CD14-positive monocyte (primary cell): ENCODE data around the gene PITPNB. TPM values are rescaled to one million over a fixed set of nuclear protein-coding genes. Genes with fewer than 3 reads are reported as not detected.

Source experiments
- DNase-seq, 3 donors: peaks; one replicate each; pipeline ENCODE4 v3.0.0-alpha.2; 2011 to 2022
- H2AFZ ChIP-seq: 2 replicates; pipeline ENCODE4 v1.6.0; 2012; ENCODE audit warnings: mild to moderate bottlenecking, low read depth, low read length, inconsistent platforms; ENCODE audit not compliant: insufficient read depth, poor library complexity, severe bottlenecking
- H3K27ac ChIP-seq, 2 donors: 1 replicate in 1 of 2; 2 replicates in 1 of 2; pipeline ENCODE4 v1.5.1; 2012 to 2013; ENCODE audit warnings: low read length in 2 of 2, control low read depth in 1 of 2, inconsistent platforms in 1 of 2, low read depth in 1 of 2, mild to moderate bottlenecking in 1 of 2
- H3K27me3 ChIP-seq, 2 donors: one replicate each; pipeline versions ENCODE4 v1.6.0 to v1.6.1; 2011 to 2013; ENCODE audit warnings: low read length in 2 of 2; ENCODE audit not compliant: control insufficient read depth in 2 of 2, insufficient read depth in 2 of 2
- H3K36me3 ChIP-seq, 2 donors: replicated peaks in 1 of 2; 1 replicate in 1 of 2; 2 replicates in 1 of 2; pipeline versions ENCODE4 v1.5.1 to v1.6.1; 2012 to 2013; ENCODE audit warnings: low read length in 2 of 2, control low read depth in 1 of 2, inconsistent platforms in 1 of 2, mild to moderate bottlenecking in 1 of 2; ENCODE audit not compliant: insufficient read depth in 2 of 2, control insufficient read depth in 1 of 2
- H3K4me1 ChIP-seq, 2 donors: 1 replicate in 1 of 2; 2 replicates in 1 of 2; pipeline versions ENCODE4 v1.5.1 to v1.6.1; 2012 to 2013; ENCODE audit warnings: low read length in 2 of 2, control low read depth in 1 of 2, inconsistent platforms in 1 of 2, mild to moderate bottlenecking in 1 of 2, moderate library complexity in 1 of 2; ENCODE audit not compliant: insufficient read depth in 2 of 2, control insufficient read depth in 1 of 2
- H3K4me2 ChIP-seq: replicated peaks from 2 replicates; pipeline ENCODE3; 2012; ENCODE audit warnings: low read length, moderate library complexity, mild to moderate bottlenecking; ENCODE audit not compliant: poor library complexity, severe bottlenecking; ENCODE audit errors: extremely low read depth
- H3K4me3 ChIP-seq, 3 experiments: fragments of 200-600 bp in 1 of 3; sonication (generic) in 1 of 3; replicated peaks in 1 of 3; 1 replicate in 2 of 3; 2 replicates in 1 of 3; pipeline ENCODE4 v1.5.1; 2011 to 2013; ENCODE audit warnings: low read length in 3 of 3, mild to moderate bottlenecking in 3 of 3, control low read depth in 2 of 3, low read depth in 2 of 3, inconsistent platforms in 1 of 3, moderate library complexity in 1 of 3
- H3K79me2 ChIP-seq: 2 replicates; pipeline ENCODE4 v1.6.0; 2012; ENCODE audit warnings: mild to moderate bottlenecking, control low read depth, inconsistent platforms, low read length, moderate library complexity; ENCODE audit not compliant: insufficient read depth
- H3K9ac ChIP-seq: 2 replicates; pipeline ENCODE4 v1.6.0; 2017; ENCODE audit warnings: low read length, mild to moderate bottlenecking; ENCODE audit not compliant: insufficient read depth, poor library complexity, severe bottlenecking
- H3K9me3 ChIP-seq, 2 donors: replicated peaks in 1 of 2; 1 replicate in 1 of 2; 2 replicates in 1 of 2; pipeline versions ENCODE4 v1.5.1 to v1.6.1; 2012 to 2013; ENCODE audit warnings: low read length in 2 of 2, control low read depth in 1 of 2; ENCODE audit not compliant: control insufficient read depth in 1 of 2, insufficient read depth in 1 of 2
- H4K20me1 ChIP-seq: 2 replicates; pipeline ENCODE4 v1.6.0; 2012; ENCODE audit warnings: mild to moderate bottlenecking, low read length, control low read depth, moderate library complexity; ENCODE audit not compliant: insufficient read depth
- H3K27ac Mint-ChIP-seq, 7 donors: one replicate each; pipeline ENCODE4 v1.8.0; 2020; ENCODE audit warnings: mild to moderate bottlenecking in 7 of 7, mixed read lengths in 7 of 7, moderate library complexity in 6 of 7, inconsistent platforms in 2 of 7
- H3K27me3 Mint-ChIP-seq, 3 donors: one replicate each; pipeline ENCODE4 v1.8.0; 2021 to 2022; ENCODE audit warnings: low read depth in 3 of 3, mild to moderate bottlenecking in 3 of 3, mixed read lengths in 3 of 3, moderate library complexity in 3 of 3, inconsistent platforms in 1 of 3
- H3K36me3 Mint-ChIP-seq, 2 donors: one replicate each; pipeline ENCODE4 v1.8.0; 2020; ENCODE audit warnings: mixed read lengths in 2 of 2, inconsistent platforms in 1 of 2, mild to moderate bottlenecking in 1 of 2
- H3K4me1 Mint-ChIP-seq: one replicate; pipeline ENCODE4 v1.8.0; 2020; ENCODE audit warnings: mild to moderate bottlenecking, mixed read lengths
- H3K4me3 Mint-ChIP-seq, 2 donors: one replicate each; pipeline ENCODE4 v1.8.0; 2020; ENCODE audit warnings: mild to moderate bottlenecking in 2 of 2, mixed read lengths in 2 of 2, moderate library complexity in 1 of 2
- H3K9me3 Mint-ChIP-seq, 7 donors: one replicate each; pipeline ENCODE4 v1.8.0; 2020 to 2022; ENCODE audit warnings: mixed read lengths in 7 of 7, mild to moderate bottlenecking in 6 of 7, moderate library complexity in 6 of 7, inconsistent platforms in 2 of 7
- intact Hi-C, 2 donors: fragments of 100-400 bp; cut with micrococcal nuclease; formaldehyde crosslinking; loops; one replicate each; pipeline versions ENCODE4 v1.15.0 to v1.15.1; 2023
- polyA plus RNA-seq, 3 donors: library from polyadenylated mRNA; depleted of rRNA in 1 of 3; unstranded in 2 of 3; stranded (reverse) in 1 of 3; fragments of 300-500 nt in 2 of 3; fragments of >200 nt in 1 of 3; fragmentation: Illumina TruSeq in 2 of 3; gene quantifications; 1 replicate in 2 of 3; 2 replicates in 1 of 3; pipeline ENCODE4 v1.2.3, GENCODE V29; 2012 to 2021
- TF ChIP-seq, protein P1 (sequence below): fragments of 200-600 bp; IDR thresholded peaks from one replicate; pipeline ENCODE4 v1.8.0; 2022; ENCODE audit warnings: antibody characterized with exemption, mild to moderate bottlenecking

Gene PITPNB
- polyA plus RNA-seq, 3 donors, result 19.2 to 29.1 (median 25.2) TPM

DNA sequence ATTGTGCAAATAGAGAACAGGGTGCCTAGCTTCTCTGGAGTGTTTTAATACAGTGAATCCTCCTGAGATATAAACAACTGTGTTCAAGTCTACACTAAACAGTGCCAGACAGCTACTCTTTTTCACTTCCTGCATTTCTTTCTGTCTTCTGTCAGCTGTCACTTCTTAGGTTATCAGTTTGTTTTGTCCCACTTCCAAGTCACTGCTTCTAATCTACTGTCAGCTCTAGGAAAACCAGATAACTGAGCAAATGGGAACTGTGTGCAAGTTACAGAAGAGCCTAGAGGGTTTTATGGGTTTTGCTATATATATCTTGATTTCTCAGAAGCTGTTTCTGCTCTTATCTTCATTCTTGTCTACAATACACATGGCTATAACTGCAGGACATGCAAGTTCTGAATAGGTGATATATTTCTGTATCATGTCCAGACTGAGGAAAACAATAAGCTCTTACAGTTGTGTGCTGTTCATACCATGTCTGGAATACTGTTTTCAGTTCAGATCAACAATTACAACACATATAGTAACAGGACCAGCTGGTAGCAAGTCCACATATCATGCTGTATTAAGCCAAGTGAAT is 5.8 kb downstream of the PITPNB start:
- H3K4me1 ChIP-seq, result peaks cover 17 to 22% of the 10 kb centered on the region in 2 donors
- H3K27me3 Mint-ChIP-seq, result no peaks in the 10 kb centered on the region
- H3K36me3 Mint-ChIP-seq, result peaks cover 25 to 32% of the 10 kb centered on the region in 2 donors

DNA sequence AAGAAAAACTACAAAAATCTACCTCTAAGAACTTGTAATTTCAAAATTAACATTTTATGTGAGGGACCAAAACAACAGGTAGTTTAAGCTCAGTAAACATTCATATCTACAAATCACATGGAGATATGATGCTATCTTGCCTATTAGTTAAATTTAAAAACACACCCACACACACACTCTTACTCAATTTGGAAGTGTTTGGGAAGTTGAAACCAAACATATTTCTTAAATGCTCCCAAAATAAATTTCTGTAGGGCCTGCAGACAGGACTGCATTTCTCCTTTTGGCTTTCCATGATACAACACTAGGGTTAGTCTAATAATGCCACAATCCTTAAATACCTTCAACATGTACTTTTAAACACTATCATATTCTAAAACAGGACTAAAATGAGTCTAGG is 7.0 kb downstream of the PITPNB start:
- peaks cover 26 to 58% of the 10 kb centered on the region in 2 donors for H3K36me3 ChIP-seq
- peaks cover 92% of the 10 kb centered on the region for H3K79me2 ChIP-seq
- peak overlapping the region in 1 of 2 donors; percentile 54 for H3K27ac ChIP-seq
- Mint-ChIP-seq H3K4me3 (no peak overlapping the region), H3K4me1 (peaks cover 37% of the 10 kb centered on the region), H3K36me3 (peaks cover 31 to 41% of the 10 kb centered on the region in 2 donors), H3K27ac (peak overlapping the region in 1 of 7 donors; percentile 73), H3K27me3 (peaks cover 0 to 2% (median 0%) of the 10 kb centered on the region in 3 donors), H3K9me3 (no peaks in the 10 kb centered on the region)
- intact Hi-C loops, result no loop called here
- TF ChIP-seq, protein P1, sequence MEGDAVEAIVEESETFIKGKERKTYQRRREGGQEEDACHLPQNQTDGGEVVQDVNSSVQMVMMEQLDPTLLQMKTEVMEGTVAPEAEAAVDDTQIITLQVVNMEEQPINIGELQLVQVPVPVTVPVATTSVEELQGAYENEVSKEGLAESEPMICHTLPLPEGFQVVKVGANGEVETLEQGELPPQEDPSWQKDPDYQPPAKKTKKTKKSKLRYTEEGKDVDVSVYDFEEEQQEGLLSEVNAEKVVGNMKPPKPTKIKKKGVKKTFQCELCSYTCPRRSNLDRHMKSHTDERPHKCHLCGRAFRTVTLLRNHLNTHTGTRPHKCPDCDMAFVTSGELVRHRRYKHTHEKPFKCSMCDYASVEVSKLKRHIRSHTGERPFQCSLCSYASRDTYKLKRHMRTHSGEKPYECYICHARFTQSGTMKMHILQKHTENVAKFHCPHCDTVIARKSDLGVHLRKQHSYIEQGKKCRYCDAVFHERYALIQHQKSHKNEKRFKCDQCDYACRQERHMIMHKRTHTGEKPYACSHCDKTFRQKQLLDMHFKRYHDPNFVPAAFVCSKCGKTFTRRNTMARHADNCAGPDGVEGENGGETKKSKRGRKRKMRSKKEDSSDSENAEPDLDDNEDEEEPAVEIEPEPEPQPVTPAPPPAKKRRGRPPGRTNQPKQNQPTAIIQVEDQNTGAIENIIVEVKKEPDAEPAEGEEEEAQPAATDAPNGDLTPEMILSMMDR, result no peak
- H3K4me2 ChIP-seq, result no peak overlapping the region
- no peak for DNase-seq
- no peak overlapping the region for H3K4me3 ChIP-seq
- no peaks in the 10 kb centered on the region for H3K27me3 ChIP-seq
- no peaks in the 10 kb centered on the region for H3K9me3 ChIP-seq
- H3K9ac ChIP-seq, result no peak overlapping the region
- no peak overlapping the region for H2AFZ ChIP-seq
- H3K4me1 ChIP-seq, result peaks cover 10 to 13% of the 10 kb centered on the region in 2 donors
- peaks cover 72% of the 10 kb centered on the region for H4K20me1 ChIP-seq

More for the DNA sequence above, 5.8 kb downstream of the PITPNB start:
- H3K4me3 Mint-ChIP-seq, result no peak overlapping the region
- Histone ChIP-seq H3K27me3 (no peaks in the 10 kb centered on the region), H3K9me3 (no peaks in the 10 kb centered on the region), H3K9ac (no peak overlapping the region), H3K79me2 (peaks cover 92% of the 10 kb centered on the region), H2AFZ (no peak overlapping the region), H3K27ac (peak overlapping the region in 1 of 2 donors; percentile 53), H3K4me2 (no peak overlapping the region), H4K20me1 (peaks cover 73% of the 10 kb centered on the region), H3K36me3 (peaks cover 23 to 46% of the 10 kb centered on the region in 2 donors), H3K4me3 (no peak overlapping the region)
- DNase-seq, result no peak
- intact Hi-C loops, result no loop called here
- peak overlapping the region in 5 of 7 donors; percentile 37 to 63 (median 52) for H3K27ac Mint-ChIP-seq
- H3K4me1 Mint-ChIP-seq, result peaks cover 47% of the 10 kb centered on the region
- H3K9me3 Mint-ChIP-seq, result no peaks in the 10 kb centered on the region
- TF ChIP-seq, protein P1, result no peak
